Measurements from ENCODE around the gene CNTNAP5. TPM values are rescaled to one million over a fixed set of nuclear protein-coding genes. Genes with fewer than 3 reads are reported as not detected.

Gene CNTNAP5
- total and polyA plus RNA-seq, 5 donors, result not detected

GRCh38 chr2:124523096-124523495 is 498.0 kb downstream of the CNTNAP5 start:
- Histone ChIP-seq H3K9me3 (ENCODE audit: control insufficient read depth, low read length) (no peaks in the 10 kb centered on the region), H3K4me3 (ENCODE audit: low read length) (no peak overlapping the region), H3K4me1 (ENCODE audit: control insufficient read depth, insufficient read depth, low read length) (no peaks in the 10 kb centered on the region), H3K27me3 (ENCODE audit: control insufficient read depth, insufficient read depth) (no peaks in the 10 kb centered on the region), H3K27ac (ENCODE audit: low read length) (no peak overlapping the region)
- DNase-seq, result no peak
- no peak for ATAC-seq
- WGBS, result 74% methylated on average over 3 of the region's 3 CpGs
- intact Hi-C loops (cut with DNase I), result no loop called here

- no peak overlapping the region for H3K27ac ChIP-seq (ENCODE audit: low read length)
- no peaks in the 10 kb centered on the region for H3K27me3 ChIP-seq (ENCODE audit: control insufficient read depth, insufficient read depth)
- no peaks in the 10 kb centered on the region for H3K4me1 ChIP-seq (ENCODE audit: control insufficient read depth, insufficient read depth, low read length)
- no peaks in the 10 kb centered on the region for H3K9me3 ChIP-seq (ENCODE audit: control insufficient read depth, low read length)
- ATAC-seq (peak in 1 of 2 donors; percentile 48), DNase-seq (no peak)
- intact Hi-C loops (cut with DNase I), result no loop called here
- H3K4me3 ChIP-seq (ENCODE audit: low read length), result no peak overlapping the region
- 88% methylated on average over 7 of the region's 7 CpGs for WGBS
Measured at GRCh38 chr2:124524155-124524915, 499.2 kb downstream of the CNTNAP5 start.

GRCh38 chr2:124526221-124526620 is 501.1 kb downstream of the CNTNAP5 start:
- 78% methylated on average over 4 of the region's 4 CpGs for WGBS
- intact Hi-C loops (cut with DNase I), result no loop called here
- DNase-seq (no peak), ATAC-seq (no peak)
- Histone ChIP-seq H3K27ac (ENCODE audit: low read length) (no peak overlapping the region), H3K9me3 (ENCODE audit: control insufficient read depth, low read length) (no peaks in the 10 kb centered on the region), H3K27me3 (ENCODE audit: control insufficient read depth, insufficient read depth) (no peaks in the 10 kb centered on the region), H3K4me1 (ENCODE audit: control insufficient read depth, insufficient read depth, low read length) (no peaks in the 10 kb centered on the region), H3K4me3 (ENCODE audit: low read length) (no peak overlapping the region)

- no peak for ATAC-seq
- H3K4me1 ChIP-seq (ENCODE audit: control insufficient read depth, insufficient read depth, low read length), result no peaks in the 10 kb centered on the region
- no peaks in the 10 kb centered on the region for H3K9me3 ChIP-seq (ENCODE audit: control insufficient read depth, low read length)
- WGBS, result 94% methylated on average over 4 of the region's 4 CpGs
- H3K27me3 ChIP-seq (ENCODE audit: control insufficient read depth, insufficient read depth), result no peaks in the 10 kb centered on the region
- intact Hi-C loops (cut with DNase I), result no loop called here
- H3K4me3 ChIP-seq (ENCODE audit: low read length), result no peak overlapping the region
- H3K27ac ChIP-seq (ENCODE audit: low read length), result no peak overlapping the region
- no peak for DNase-seq
Measured at GRCh38 chr2:124530203-124530602, 505.1 kb downstream of the CNTNAP5 start.

- DNase-seq, result no peak
- WGBS, result 29% methylated on average over 7 of the region's 7 CpGs
- peak; percentile 23 to 39 for ATAC-seq
- intact Hi-C loops (cut with DNase I), result no loop called here
- Histone ChIP-seq H3K4me1 (ENCODE audit: control insufficient read depth, insufficient read depth, low read length) (no peaks in the 10 kb centered on the region), H3K27me3 (ENCODE audit: control insufficient read depth, insufficient read depth) (no peaks in the 10 kb centered on the region), H3K27ac (ENCODE audit: low read length) (no peak overlapping the region), H3K9me3 (ENCODE audit: control insufficient read depth, low read length) (no peaks in the 10 kb centered on the region), H3K4me3 (ENCODE audit: low read length) (no peak overlapping the region)
Measured at GRCh38 chr2:124533226-124533954, 508.3 kb downstream of the CNTNAP5 start.

GRCh38 chr2:124534028-124534427 is 508.9 kb downstream of the CNTNAP5 start:
- 51% methylated on average over 2 of the region's 2 CpGs for WGBS
- no peaks in the 10 kb centered on the region for H3K27me3 ChIP-seq (ENCODE audit: control insufficient read depth, insufficient read depth)
- no peak for DNase-seq
- H3K4me1 ChIP-seq (ENCODE audit: control insufficient read depth, insufficient read depth, low read length), result no peaks in the 10 kb centered on the region
- H3K9me3 ChIP-seq (ENCODE audit: control insufficient read depth, low read length), result no peaks in the 10 kb centered on the region
- intact Hi-C loops (cut with DNase I), result no loop called here
- no peak overlapping the region for H3K27ac ChIP-seq (ENCODE audit: low read length)
- ATAC-seq, result peak in 1 of 2 donors; percentile 81
- H3K4me3 ChIP-seq (ENCODE audit: low read length), result no peak overlapping the region

GRCh38 chr2:124535816-124536215 is 510.7 kb downstream of the CNTNAP5 start:
- WGBS, result 71% methylated on average over 3 of the region's 3 CpGs
- no peaks in the 10 kb centered on the region for H3K4me1 ChIP-seq (ENCODE audit: control insufficient read depth, insufficient read depth, low read length)
- H3K4me3 ChIP-seq (ENCODE audit: low read length), result no peak overlapping the region
- no peak for ATAC-seq
- no peaks in the 10 kb centered on the region for H3K27me3 ChIP-seq (ENCODE audit: control insufficient read depth, insufficient read depth)
- H3K27ac ChIP-seq (ENCODE audit: low read length), result no peak overlapping the region
- intact Hi-C loops (cut with DNase I), result no loop called here
- no peaks in the 10 kb centered on the region for H3K9me3 ChIP-seq (ENCODE audit: control insufficient read depth, low read length)
- DNase-seq, result no peak

GRCh38 chr2:124536591-124536990 is 511.5 kb downstream of the CNTNAP5 start:
- H3K27me3 ChIP-seq (ENCODE audit: control insufficient read depth, insufficient read depth), result no peaks in the 10 kb centered on the region
- 53% methylated on average over 5 of the region's 5 CpGs for WGBS
- no peak overlapping the region for H3K27ac ChIP-seq (ENCODE audit: low read length)
- no peak for ATAC-seq
- intact Hi-C loops (cut with DNase I), result no loop called here
- H3K4me3 ChIP-seq (ENCODE audit: low read length), result no peak overlapping the region
- peak in 1 of 3 donors; percentile 42 for DNase-seq
- no peaks in the 10 kb centered on the region for H3K9me3 ChIP-seq (ENCODE audit: control insufficient read depth, low read length)
- no peaks in the 10 kb centered on the region for H3K4me1 ChIP-seq (ENCODE audit: control insufficient read depth, insufficient read depth, low read length)

GRCh38 chr2:124538549-124538948 is 513.5 kb downstream of the CNTNAP5 start:
- no peaks in the 10 kb centered on the region for H3K4me1 ChIP-seq (ENCODE audit: control insufficient read depth, insufficient read depth, low read length)
- intact Hi-C loops (cut with DNase I), result no loop called here
- 97% methylated on average over 2 of the region's 2 CpGs for WGBS
- DNase-seq, result no peak
- no peaks in the 10 kb centered on the region for H3K27me3 ChIP-seq (ENCODE audit: control insufficient read depth, insufficient read depth)
- ATAC-seq, result no peak
- no peaks in the 10 kb centered on the region for H3K9me3 ChIP-seq (ENCODE audit: control insufficient read depth, low read length)
- no peak overlapping the region for H3K27ac ChIP-seq (ENCODE audit: low read length)
- H3K4me3 ChIP-seq (ENCODE audit: low read length), result no peak overlapping the region

GRCh38 chr2:124540805-124541204 is 515.7 kb downstream of the CNTNAP5 start:
- Histone ChIP-seq H3K4me3 (ENCODE audit: low read length) (no peak overlapping the region), H3K4me1 (ENCODE audit: control insufficient read depth, insufficient read depth, low read length) (no peaks in the 10 kb centered on the region), H3K27ac (ENCODE audit: low read length) (no peak overlapping the region), H3K9me3 (ENCODE audit: control insufficient read depth, low read length) (no peaks in the 10 kb centered on the region), H3K27me3 (ENCODE audit: control insufficient read depth, insufficient read depth) (no peaks in the 10 kb centered on the region)
- intact Hi-C loops (cut with DNase I), result no loop called here
- WGBS, result 53% methylated on average over 3 of the region's 3 CpGs
- ATAC-seq (no peak), DNase-seq (no peak)

- peak; percentile 80 to 89 for ATAC-seq
- Histone ChIP-seq H3K4me3 (ENCODE audit: low read length) (no peak overlapping the region), H3K4me1 (ENCODE audit: control insufficient read depth, insufficient read depth, low read length) (no peaks in the 10 kb centered on the region), H3K27ac (ENCODE audit: low read length) (no peak overlapping the region), H3K27me3 (ENCODE audit: control insufficient read depth, insufficient read depth) (no peaks in the 10 kb centered on the region), H3K9me3 (ENCODE audit: control insufficient read depth, low read length) (no peaks in the 10 kb centered on the region)
- 42% methylated on average over 10 of the region's 10 CpGs for WGBS
- intact Hi-C loops (cut with DNase I), result no loop called here
- peak in 2 of 3 donors; percentile 16 to 58 for DNase-seq
Measured at GRCh38 chr2:124542932-124543640, 518.0 kb downstream of the CNTNAP5 start.

Measured in right cardiac atrium (tissue), 5 donors.